Medulla oblongata (tissue), 1 donor: ENCODE data around the gene ANKRD6.
"Not testable (repeated sequence)": the region's sequence is repeated elsewhere in the genome, so short reads cannot be mapped to it uniquely, and the experiment has no call there.

Experiments
- DNase-seq: peaks from one replicate; pipeline ENCODE4 v3.0.0-alpha.2; 2015; ENCODE audit errors: extremely low spot score

ANKRD6 gene

GRCh38 chr6:89602166-89602565 is 169.2 kb downstream of the ANKRD6 start:
- no peak for DNase-seq

GRCh38 chr6:89604653-89605052 is 171.7 kb downstream of the ANKRD6 start:
- no peak for DNase-seq

GRCh38 chr6:89605861-89606260 is 172.9 kb downstream of the ANKRD6 start:
- no peak for DNase-seq

GRCh38 chr6:89610149-89610642 is 177.2 kb downstream of the ANKRD6 start:
- peak; percentile 58 for DNase-seq

GRCh38 chr6:89611666-89612065 is 178.7 kb downstream of the ANKRD6 start:
- DNase-seq, result no peak

GRCh38 chr6:89612121-89612520 is 179.2 kb downstream of the ANKRD6 start:
- DNase-seq, result no peak

- no peak for DNase-seq
Measured at GRCh38 chr6:89613790-89614189, 180.8 kb downstream of the ANKRD6 start.

- no peak for DNase-seq
Measured at GRCh38 chr6:89615882-89616281, 182.9 kb downstream of the ANKRD6 start.

- no peak for DNase-seq
Measured at GRCh38 chr6:89616531-89616930, 183.6 kb downstream of the ANKRD6 start.

- no peak for DNase-seq
Measured at GRCh38 chr6:89618026-89618425, 185.1 kb downstream of the ANKRD6 start.

- DNase-seq, result no peak
Measured at GRCh38 chr6:89619567-89619966, 186.6 kb downstream of the ANKRD6 start.

GRCh38 chr6:89623749-89624148 is 190.8 kb downstream of the ANKRD6 start:
- no peak for DNase-seq

- peak; percentile 41 for DNase-seq
Measured at GRCh38 chr6:89630488-89630887, 197.5 kb downstream of the ANKRD6 start.

GRCh38 chr6:89636412-89636811 is 203.5 kb downstream of the ANKRD6 start:
- not testable (repeated sequence) for DNase-seq

- no peak for DNase-seq
Measured at GRCh38 chr6:89637960-89638319, 205.0 kb downstream of the ANKRD6 start.

- DNase-seq, result peak; percentile 97
Measured at GRCh38 chr6:89638320-89639195, 205.6 kb downstream of the ANKRD6 start, which contains the start of gene LYRM2. LYRM2 (minus strand) TSS chr6:89638747; CDS start chr6:89638716, 31 bp downstream.

- peak; percentile 26 for DNase-seq
Measured at GRCh38 chr6:89640804-89641203, 207.9 kb downstream of the ANKRD6 start.

- DNase-seq, result not testable (repeated sequence)
Measured at GRCh38 chr6:89641581-89641980, 208.6 kb downstream of the ANKRD6 start.

- peak; percentile 70 for DNase-seq
Measured at GRCh38 chr6:89642956-89643355, 210.0 kb downstream of the ANKRD6 start.

GRCh38 chr6:89643406-89643805 is 210.5 kb downstream of the ANKRD6 start:
- DNase-seq, result peak; percentile 70

- DNase-seq, result no peak
Measured at GRCh38 chr6:89644864-89645263, 211.9 kb downstream of the ANKRD6 start.

- no peak for DNase-seq
Measured at GRCh38 chr6:89649682-89650081, 216.7 kb downstream of the ANKRD6 start.

GRCh38 chr6:89650579-89650978 is 217.6 kb downstream of the ANKRD6 start:
- no peak for DNase-seq
